ENCODE measurements around the gene WDR73. TPM values are rescaled to one million over a fixed set of nuclear protein-coding genes. Genes with fewer than 3 reads are reported as not detected.
A peak's percentile ranks its signal among the peaks of the same experiment; 100 is the strongest.

Gene WDR73
- polyA plus RNA-seq, 1 donor (not counting 4 experiments of a cell fraction or from before 2014, with no cell fraction given): 23.6 TPM

DNA sequence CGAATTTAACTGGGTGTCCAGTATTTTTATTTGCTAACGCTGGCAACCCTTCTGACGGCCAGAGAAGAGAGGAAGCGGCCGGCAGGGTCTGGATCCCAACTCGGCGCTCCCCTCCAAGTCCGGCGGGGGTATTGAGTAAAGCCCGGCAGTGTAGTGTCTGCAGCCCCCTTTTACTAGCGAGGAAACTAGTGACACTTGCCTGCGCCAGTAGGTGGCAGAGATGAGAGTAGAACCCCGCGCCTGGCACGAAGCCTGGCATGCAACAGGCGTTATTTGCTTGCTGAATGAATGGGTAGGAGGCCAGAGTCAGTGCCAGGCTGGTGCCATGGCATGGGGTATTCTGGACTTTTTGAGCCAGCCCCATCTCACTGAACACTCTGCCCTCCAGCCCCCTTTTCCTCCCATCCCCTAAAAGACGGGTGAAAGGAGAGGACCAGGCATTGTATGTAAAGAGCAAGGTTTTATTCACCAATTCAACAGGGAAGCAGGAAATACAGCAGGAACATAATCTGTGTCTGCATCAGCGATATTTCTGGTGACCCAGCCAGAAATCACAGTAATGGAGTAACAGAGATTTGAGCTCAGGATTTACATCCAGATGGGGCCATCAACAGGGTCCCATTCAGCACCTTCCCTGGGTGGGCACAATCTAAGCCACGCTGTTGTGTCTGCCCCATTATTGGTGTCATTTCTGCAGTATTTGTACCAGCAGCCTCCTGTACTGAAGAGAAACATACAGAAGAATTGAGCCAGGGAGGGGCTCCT, 788 bp upstream of the WDR73 start:
- peak overlapping the region; percentile 89 for H3K27ac ChIP-seq (ENCODE audit: control insufficient read depth, insufficient read depth, low read length)
- H4K20me1 ChIP-seq (ENCODE audit: control insufficient read depth, extremely low read depth, insufficient read depth, low read length): no peaks in the 10 kb centered on the region
- TF ChIP-seq EZH2 (IDR thresholded peaks at IDR 0.05; ENCODE audit: low read length): no peak
- TF ChIP-seq, protein P1, sequence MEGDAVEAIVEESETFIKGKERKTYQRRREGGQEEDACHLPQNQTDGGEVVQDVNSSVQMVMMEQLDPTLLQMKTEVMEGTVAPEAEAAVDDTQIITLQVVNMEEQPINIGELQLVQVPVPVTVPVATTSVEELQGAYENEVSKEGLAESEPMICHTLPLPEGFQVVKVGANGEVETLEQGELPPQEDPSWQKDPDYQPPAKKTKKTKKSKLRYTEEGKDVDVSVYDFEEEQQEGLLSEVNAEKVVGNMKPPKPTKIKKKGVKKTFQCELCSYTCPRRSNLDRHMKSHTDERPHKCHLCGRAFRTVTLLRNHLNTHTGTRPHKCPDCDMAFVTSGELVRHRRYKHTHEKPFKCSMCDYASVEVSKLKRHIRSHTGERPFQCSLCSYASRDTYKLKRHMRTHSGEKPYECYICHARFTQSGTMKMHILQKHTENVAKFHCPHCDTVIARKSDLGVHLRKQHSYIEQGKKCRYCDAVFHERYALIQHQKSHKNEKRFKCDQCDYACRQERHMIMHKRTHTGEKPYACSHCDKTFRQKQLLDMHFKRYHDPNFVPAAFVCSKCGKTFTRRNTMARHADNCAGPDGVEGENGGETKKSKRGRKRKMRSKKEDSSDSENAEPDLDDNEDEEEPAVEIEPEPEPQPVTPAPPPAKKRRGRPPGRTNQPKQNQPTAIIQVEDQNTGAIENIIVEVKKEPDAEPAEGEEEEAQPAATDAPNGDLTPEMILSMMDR (optimal IDR thresholded peaks at IDR 0.05 in 1 of 3, IDR thresholded peaks at IDR 0.05 in 1 of 3, conservative IDR thresholded peaks at IDR 0.05 in 1 of 3; ENCODE audit: extremely low read depth in 1 of 3, insufficient read depth in 2 of 3, low read length in 3 of 3): peak; percentile 60 to 89 (median 72)
- peak overlapping the region; percentile 85 to 98 (median 95) for H3K4me3 ChIP-seq (ENCODE audit: control insufficient read depth in 2 of 3, extremely low read depth in 1 of 3, insufficient read depth in 2 of 3, low read depth in 1 of 3, low read length in 3 of 3)
- dilution Hi-C loops (cut with MboI; ENCODE audit: extremely low pct_ligation_motif_present, low sequenced_read_pairs): no loop called here
- peak overlapping the region; percentile 94 for H3K9ac ChIP-seq (ENCODE audit: control insufficient read depth, extremely low read depth, insufficient read depth, low read length)
- no peaks in the 10 kb centered on the region for H3K9me1 ChIP-seq (ENCODE audit: control insufficient read depth, extremely low read depth, insufficient read depth, low read length)
- H3K4me2 ChIP-seq (ENCODE audit: control insufficient read depth, extremely low read depth, insufficient read depth, low read depth, low read length): peak overlapping the region; percentile 67
- H3K4me1 ChIP-seq (ENCODE audit: control insufficient read depth, extremely low read depth, insufficient read depth, low read length): peaks cover 28% of the 10 kb centered on the region
- no peaks in the 10 kb centered on the region for H3K9me3 ChIP-seq (ENCODE audit: control insufficient read depth, low read depth, low read length)
- H2AFZ ChIP-seq (ENCODE audit: control insufficient read depth, low read length): peak overlapping the region; percentile 91
- no peaks in the 10 kb centered on the region for H3K27me3 ChIP-seq (ENCODE audit: control insufficient read depth, extremely low read depth, insufficient read depth, low read length)
- DNase-seq (ENCODE audit: low read depth, low spot score) (no peak), FAIRE-seq (no peak)
- peaks cover 6 to 7% of the 10 kb centered on the region in 2 experiments for H3K36me3 ChIP-seq (ENCODE audit: control insufficient read depth in 2 of 2, extremely low read depth in 1 of 2, insufficient read depth in 2 of 2, low read length in 2 of 2)
- peaks cover 23% of the 10 kb centered on the region for H3K79me2 ChIP-seq (ENCODE audit: control insufficient read depth, insufficient read depth, low read length)

DNA sequence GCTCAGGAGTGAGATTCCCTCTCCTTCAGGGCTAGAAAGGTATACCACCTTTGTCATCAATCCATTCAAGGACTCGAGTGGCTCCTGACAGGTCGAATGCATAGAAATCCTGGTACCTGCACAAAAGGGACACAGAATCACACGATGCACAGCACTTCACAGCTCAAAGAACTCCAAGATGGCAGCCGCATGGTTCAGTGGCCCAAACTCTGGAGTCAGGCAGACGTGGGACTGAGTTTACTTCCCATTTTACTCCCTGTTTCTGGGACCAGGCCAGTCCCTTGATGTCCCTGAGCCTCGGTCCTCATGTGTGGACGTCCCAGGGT, 536 bp downstream of the WDR73 start:
- TF ChIP-seq, protein P1 (optimal IDR thresholded peaks at IDR 0.05 in 1 of 3, IDR thresholded peaks at IDR 0.05 in 1 of 3, conservative IDR thresholded peaks at IDR 0.05 in 1 of 3; ENCODE audit: extremely low read depth in 1 of 3, insufficient read depth in 2 of 3, low read length in 3 of 3): no peak
- no peak for TF ChIP-seq EZH2 (IDR thresholded peaks at IDR 0.05; ENCODE audit: low read length)
- Histone ChIP-seq H3K4me3 (ENCODE audit: control insufficient read depth in 2 of 3, extremely low read depth in 1 of 3, insufficient read depth in 2 of 3, low read depth in 1 of 3, low read length in 3 of 3) (peak overlapping the region; percentile 85 to 98 (median 95)), H3K4me1 (ENCODE audit: control insufficient read depth, extremely low read depth, insufficient read depth, low read length) (peaks cover 25% of the 10 kb centered on the region), H3K36me3 (ENCODE audit: control insufficient read depth in 2 of 2, extremely low read depth in 1 of 2, insufficient read depth in 2 of 2, low read length in 2 of 2) (peaks cover 13 to 16% of the 10 kb centered on the region in 2 experiments), H3K27ac (ENCODE audit: control insufficient read depth, insufficient read depth, low read length) (peak overlapping the region; percentile 89), H2AFZ (ENCODE audit: control insufficient read depth, low read length) (peak overlapping the region; percentile 80), H3K27me3 (ENCODE audit: control insufficient read depth, extremely low read depth, insufficient read depth, low read length) (no peaks in the 10 kb centered on the region), H3K79me2 (ENCODE audit: control insufficient read depth, insufficient read depth, low read length) (peaks cover 23% of the 10 kb centered on the region), H4K20me1 (ENCODE audit: control insufficient read depth, extremely low read depth, insufficient read depth, low read length) (no peaks in the 10 kb centered on the region), H3K9me3 (ENCODE audit: control insufficient read depth, low read depth, low read length) (no peaks in the 10 kb centered on the region), H3K9ac (ENCODE audit: control insufficient read depth, extremely low read depth, insufficient read depth, low read length) (peak overlapping the region; percentile 94), H3K9me1 (ENCODE audit: control insufficient read depth, extremely low read depth, insufficient read depth, low read length) (no peaks in the 10 kb centered on the region), H3K4me2 (ENCODE audit: control insufficient read depth, extremely low read depth, insufficient read depth, low read depth, low read length) (peak overlapping the region; percentile 67)
- no peak for FAIRE-seq
- dilution Hi-C loops (cut with MboI; ENCODE audit: extremely low pct_ligation_motif_present, low sequenced_read_pairs): no loop called here
- DNase-seq (ENCODE audit: low read depth, low spot score): no peak
